Measurements from ENCODE around the gene SGPP1.

SGPP1 gene

DNA sequence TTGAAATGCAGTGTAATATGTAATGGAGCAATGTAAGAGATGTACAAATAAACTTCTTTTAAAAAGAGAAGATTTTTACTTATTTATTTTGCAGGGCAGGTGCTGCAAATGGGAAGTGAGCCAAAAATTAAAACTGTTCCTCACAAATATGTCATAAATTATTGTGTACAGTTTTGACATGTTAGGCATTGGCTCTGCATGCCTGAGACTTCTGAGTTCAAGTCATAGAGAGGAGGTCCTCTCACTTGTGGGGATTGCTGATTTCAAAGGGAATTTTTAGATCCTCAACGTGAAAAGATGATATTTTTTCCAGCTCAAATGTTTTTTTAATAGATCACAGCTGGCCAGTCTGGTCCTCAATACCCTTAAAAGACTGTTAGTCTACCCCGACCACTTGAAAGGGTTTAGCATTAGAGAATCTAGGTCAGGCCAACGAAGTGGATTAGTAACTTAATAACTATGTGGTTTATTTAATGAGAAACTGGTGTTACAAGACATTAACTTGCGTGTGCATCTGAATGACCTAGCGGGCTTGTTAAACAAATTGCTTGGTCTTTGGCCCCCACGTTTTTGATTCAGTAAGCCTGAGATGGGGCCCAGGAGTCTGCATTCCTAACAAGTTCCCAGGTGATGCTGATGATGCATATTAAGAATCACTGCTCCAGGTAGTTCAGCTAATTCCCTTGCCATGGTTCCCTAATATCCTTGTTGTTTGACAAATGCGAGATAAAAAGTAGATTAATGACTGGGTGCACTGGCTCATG, 55.3 kb downstream of the SGPP1 start:
- Histone ChIP-seq H3K36me3 (ENCODE audit: control insufficient read depth, insufficient read depth, low read length) (no peaks in the 10 kb centered on the region), H3K4me3 (replicated peaks; ENCODE audit: low read depth, low read length) (no peak overlapping the region), H3K27me3 (replicated peaks; ENCODE audit: control insufficient read depth, insufficient read depth, low read length) (no peaks in the 10 kb centered on the region)
- TF ChIP-seq, protein P1, sequence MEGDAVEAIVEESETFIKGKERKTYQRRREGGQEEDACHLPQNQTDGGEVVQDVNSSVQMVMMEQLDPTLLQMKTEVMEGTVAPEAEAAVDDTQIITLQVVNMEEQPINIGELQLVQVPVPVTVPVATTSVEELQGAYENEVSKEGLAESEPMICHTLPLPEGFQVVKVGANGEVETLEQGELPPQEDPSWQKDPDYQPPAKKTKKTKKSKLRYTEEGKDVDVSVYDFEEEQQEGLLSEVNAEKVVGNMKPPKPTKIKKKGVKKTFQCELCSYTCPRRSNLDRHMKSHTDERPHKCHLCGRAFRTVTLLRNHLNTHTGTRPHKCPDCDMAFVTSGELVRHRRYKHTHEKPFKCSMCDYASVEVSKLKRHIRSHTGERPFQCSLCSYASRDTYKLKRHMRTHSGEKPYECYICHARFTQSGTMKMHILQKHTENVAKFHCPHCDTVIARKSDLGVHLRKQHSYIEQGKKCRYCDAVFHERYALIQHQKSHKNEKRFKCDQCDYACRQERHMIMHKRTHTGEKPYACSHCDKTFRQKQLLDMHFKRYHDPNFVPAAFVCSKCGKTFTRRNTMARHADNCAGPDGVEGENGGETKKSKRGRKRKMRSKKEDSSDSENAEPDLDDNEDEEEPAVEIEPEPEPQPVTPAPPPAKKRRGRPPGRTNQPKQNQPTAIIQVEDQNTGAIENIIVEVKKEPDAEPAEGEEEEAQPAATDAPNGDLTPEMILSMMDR (IDR thresholded peaks at IDR 0.05; ENCODE audit: insufficient read depth, low read length, poor library complexity, severe bottlenecking), result no peak
- DNase-seq (ENCODE audit: extremely low read depth, insufficient read length), result no peak

DNA sequence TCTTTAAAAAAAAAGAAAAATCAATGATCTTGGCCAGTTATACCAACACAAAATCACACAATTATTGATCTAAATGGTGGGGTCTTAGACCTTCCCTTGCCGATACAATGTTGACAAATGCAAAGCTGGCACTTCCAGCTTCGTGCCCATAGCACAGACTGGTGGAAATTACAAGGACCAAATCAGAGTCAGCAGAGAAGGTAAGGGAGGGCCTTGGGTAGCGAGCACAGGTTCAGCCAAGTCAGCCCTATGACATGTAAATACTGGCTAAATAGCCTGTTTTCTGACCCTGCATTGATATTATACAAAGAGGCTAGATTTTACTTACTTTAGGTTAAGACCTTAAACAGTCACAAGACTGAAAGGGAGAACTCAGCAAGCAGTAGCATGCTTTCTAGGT, 55.9 kb downstream of the SGPP1 start:
- no peak for DNase-seq (ENCODE audit: extremely low read depth, insufficient read length)
- no peak overlapping the region for H3K4me3 ChIP-seq (replicated peaks; ENCODE audit: low read depth, low read length)
- TF ChIP-seq, protein P1 (IDR thresholded peaks at IDR 0.05; ENCODE audit: insufficient read depth, low read length, poor library complexity, severe bottlenecking), result no peak
- H3K36me3 ChIP-seq (ENCODE audit: control insufficient read depth, insufficient read depth, low read length), result no peaks in the 10 kb centered on the region
- no peaks in the 10 kb centered on the region for H3K27me3 ChIP-seq (replicated peaks; ENCODE audit: control insufficient read depth, insufficient read depth, low read length)

DNA sequence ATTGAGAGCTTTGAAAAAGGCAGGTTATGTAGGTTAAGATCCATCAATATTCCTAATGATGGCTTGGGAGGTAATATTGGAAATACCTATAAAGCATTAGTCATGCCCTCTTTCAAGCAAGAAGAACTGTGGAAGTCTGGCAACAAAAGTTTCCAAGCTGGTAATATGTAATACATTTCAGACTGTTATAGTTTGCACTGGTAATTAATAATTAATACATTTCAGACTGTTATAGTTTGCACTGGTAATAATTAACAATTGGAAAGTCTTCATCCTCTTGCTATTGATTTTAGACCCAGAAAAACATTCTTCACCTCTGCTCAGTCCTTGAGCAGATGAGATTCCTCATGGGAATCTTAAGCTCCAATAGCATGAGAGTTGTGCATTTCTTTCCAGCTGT, 57.2 kb downstream of the SGPP1 start:
- Histone ChIP-seq H3K36me3 (ENCODE audit: control insufficient read depth, insufficient read depth, low read length) (no peaks in the 10 kb centered on the region), H3K4me3 (replicated peaks; ENCODE audit: low read depth, low read length) (no peak overlapping the region), H3K27me3 (replicated peaks; ENCODE audit: control insufficient read depth, insufficient read depth, low read length) (no peaks in the 10 kb centered on the region)
- TF ChIP-seq, protein P1 (IDR thresholded peaks at IDR 0.05; ENCODE audit: insufficient read depth, low read length, poor library complexity, severe bottlenecking), result no peak
- no peak for DNase-seq (ENCODE audit: extremely low read depth, insufficient read length)

DNA sequence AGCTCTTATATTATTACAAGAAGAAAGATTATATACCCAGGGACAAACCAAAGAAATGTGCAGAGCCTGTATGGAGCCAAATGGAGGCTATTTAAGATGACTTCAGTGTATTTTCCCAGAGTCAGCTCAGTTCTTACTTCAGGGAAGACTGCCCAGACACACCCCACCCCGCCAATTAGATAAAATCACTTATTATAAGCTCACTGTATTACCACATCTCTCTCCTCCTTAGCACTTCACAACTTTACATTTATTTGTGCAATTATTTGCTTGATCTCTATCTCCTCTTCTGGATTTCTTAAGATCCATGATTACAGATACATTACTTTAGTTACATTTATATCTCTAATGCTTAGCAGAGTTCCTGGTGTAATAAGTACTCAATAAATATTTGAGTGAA, 61.5 kb downstream of the SGPP1 start:
- Histone ChIP-seq H3K36me3 (ENCODE audit: control insufficient read depth, insufficient read depth, low read length) (no peaks in the 10 kb centered on the region), H3K27me3 (replicated peaks; ENCODE audit: control insufficient read depth, insufficient read depth, low read length) (no peaks in the 10 kb centered on the region), H3K4me3 (replicated peaks; ENCODE audit: low read depth, low read length) (no peak overlapping the region)
- no peak for DNase-seq (ENCODE audit: extremely low read depth, insufficient read length)
- TF ChIP-seq, protein P1 (IDR thresholded peaks at IDR 0.05; ENCODE audit: insufficient read depth, low read length, poor library complexity, severe bottlenecking), result no peak

DNA sequence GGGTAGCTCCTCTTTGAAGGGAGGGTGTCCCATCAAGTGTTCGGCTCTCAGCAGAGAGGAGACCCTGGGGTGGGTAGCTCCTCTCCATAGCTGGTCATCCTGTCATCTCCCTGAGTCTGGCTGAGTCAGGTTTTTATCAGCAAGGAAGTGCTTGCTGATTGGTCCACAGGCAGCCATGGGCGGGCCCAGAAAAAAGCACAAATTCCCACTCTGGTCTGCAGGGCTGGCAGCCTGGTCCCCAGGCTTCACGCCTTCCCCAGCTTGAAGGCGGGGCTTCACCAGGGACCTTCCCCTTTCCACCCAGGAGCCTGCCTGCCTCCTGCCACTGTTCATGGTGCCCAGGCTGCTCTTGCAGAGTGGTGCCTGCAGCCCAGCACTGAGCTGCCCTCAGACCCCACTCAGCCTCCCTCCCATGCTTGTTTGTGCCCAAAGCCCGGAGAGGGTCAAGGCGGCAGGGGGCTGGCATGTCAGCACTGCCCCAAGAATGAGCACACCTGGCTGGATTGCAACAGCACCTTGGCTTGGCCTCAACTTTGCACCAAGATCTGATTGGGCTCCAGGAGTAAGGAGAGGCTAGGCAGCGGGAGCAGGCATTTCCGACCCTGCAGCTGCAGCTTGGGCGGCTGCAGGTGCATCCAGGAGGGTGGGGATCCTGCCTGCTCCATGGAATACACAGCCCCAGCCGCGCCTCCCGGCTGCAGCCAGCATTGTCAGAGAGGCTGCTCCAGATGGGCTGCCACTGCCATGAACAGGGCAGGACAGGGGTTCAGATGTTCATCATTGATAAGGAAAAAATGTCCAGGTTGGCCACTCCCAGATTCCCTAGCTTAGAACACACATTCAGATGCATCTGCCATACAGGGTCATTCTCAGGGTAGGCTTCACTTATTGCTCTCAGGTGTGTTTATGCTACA, 64.2 kb downstream of the SGPP1 start:
- no peaks in the 10 kb centered on the region for H3K27me3 ChIP-seq (replicated peaks; ENCODE audit: control insufficient read depth, insufficient read depth, low read length)
- no peak for DNase-seq (ENCODE audit: extremely low read depth, insufficient read length)
- no peak overlapping the region for H3K4me3 ChIP-seq (replicated peaks; ENCODE audit: low read depth, low read length)
- TF ChIP-seq, protein P1 (IDR thresholded peaks at IDR 0.05; ENCODE audit: insufficient read depth, low read length, poor library complexity, severe bottlenecking), result no peak
- no peaks in the 10 kb centered on the region for H3K36me3 ChIP-seq (ENCODE audit: control insufficient read depth, insufficient read depth, low read length)

Measured in GM06990 (cell line).